ENCODE measurements around the gene HCN2. TPM values are rescaled to one million over a fixed set of nuclear protein-coding genes. Genes with fewer than 3 reads are reported as not detected.

HCN2 gene
- total and polyA plus RNA-seq, 9 of the 15 experiments (the other 6 are each of a cell fraction or from before 2014, with no cell fraction given): 0.29 to 4.2 (median 0.82) TPM; not detected in 2

GRCh38 chr19:642767-643727, 53.4 kb downstream of the HCN2 start:
- peaks cover 35% of the 10 kb centered on the region; the same call in 1 of the 3 replicates for H3K36me3 ChIP-seq (ENCODE audit: control insufficient read depth, insufficient read depth, low read length)
- DNase-seq (ENCODE audit: extremely low read depth in 1 of 4, low spot score in 3 of 4) (peak in 2 of 4 experiments; percentile 41 to 42), ATAC-seq (no peak), FAIRE-seq (no peak)
- H3K79me2 ChIP-seq (ENCODE audit: control insufficient read depth, insufficient read depth, low read length): no peaks in the 10 kb centered on the region
- no peak overlapping the region for H3K4me3 ChIP-seq
- no peak overlapping the region for H3K4me2 ChIP-seq (ENCODE audit: insufficient read depth, low read length)
- no peak overlapping the region for H2AFZ ChIP-seq (ENCODE audit: low read depth, low read length)
- WGBS (ENCODE audit: insufficient coverage, low coverage, missing lambda C conversion rate): 65% methylated on average over 28 of the region's 70 CpGs
- H3K27me3 ChIP-seq (ENCODE audit: control insufficient read depth in 2 of 2, insufficient read depth in 2 of 2, low read length in 2 of 2): no peaks in the 10 kb centered on the region
- no peaks in the 10 kb centered on the region for H3K9me3 ChIP-seq (replicated peaks; ENCODE audit: control insufficient read depth, insufficient read depth, low read depth, low read length)
- BruUV-seq (replicated peaks): no TSS peak
- in situ Hi-C loops (cut with MboI) (no loop called here), intact Hi-C loops (cut with micrococcal nuclease) (no loop called here)
- H4K20me1 ChIP-seq (replicated peaks; ENCODE audit: control insufficient read depth, insufficient read depth, low read length): no peaks in the 10 kb centered on the region
- POLR2A ChIA-PET: interaction anchor here (1.0 kb wide), 1 partner anchor 20 kb away, joined by 3 read pairs; the partner anchor contains the start of gene RNF126
- H3K9ac ChIP-seq (ENCODE audit: insufficient read depth in 1 of 2, low read depth in 2 of 2, low read length in 2 of 2): no peak overlapping the region; a peak in 1 of 4 replicates
- peaks cover 4 to 63% of the 10 kb centered on the region in 2 experiments; a peak in 4 of 5 replicates for H3K4me1 ChIP-seq (replicated peaks in 1 of 2; ENCODE audit: control insufficient read depth in 2 of 2, insufficient read depth in 2 of 2, low read length in 2 of 2)
- CTCF ChIA-PET (ENCODE audit: low intra/inter-chr PET ratio): no interaction called here
- no peaks in the 10 kb centered on the region for H3K9me1 ChIP-seq (ENCODE audit: control insufficient read depth, insufficient read depth, low read length)
- H3K27ac ChIP-seq (ENCODE audit: extremely low read depth, low read depth, low read length): no peak overlapping the region
- TF ChIP-seq ZBTB7A (IDR thresholded peaks at IDR 0.05; ENCODE audit: borderline replicate concordance, control insufficient read depth, low read depth, low read length): 0 out of 2 replicates have a peak, but pooled peaks have one; percentile 20
- TF ChIP-seq EGR1 (conservative IDR thresholded peaks at IDR 0.05): peak; percentile 48
- no peak for TF ChIP-seq RAD51 (IDR thresholded peaks at IDR 0.05; ENCODE audit: borderline replicate concordance, low read depth)
- TF ChIP-seq ZBTB33 (CRISPR knock-in tag; IDR thresholded peaks at IDR 0.05): peak; percentile 80
- no peak for TF ChIP-seq ZNF280B (CRISPR knock-in tag; IDR thresholded peaks at IDR 0.05)
- TF ChIP-seq ZNF696 (CRISPR knock-in tag; conservative IDR thresholded peaks at IDR 0.05): no peak
- no peak for TF ChIP-seq ZNF699 (CRISPR knock-in tag; IDR thresholded peaks at IDR 0.05; ENCODE audit: insufficient replicate concordance)
- TF ChIP-seq FOXO4 (CRISPR knock-in tag; IDR thresholded peaks at IDR 0.05): no peak
- peak; percentile 32; the same call in 1 of the 2 replicates for TF ChIP-seq HNRNPL (IDR thresholded peaks at IDR 0.05; ENCODE audit: low read depth, low read length)
- no peak for TF ChIP-seq NR4A1 (CRISPR knock-in tag; IDR thresholded peaks at IDR 0.05)
- TF ChIP-seq NR4A1 (tag; IDR thresholded peaks at IDR 0.05): no peak
- no peak for TF ChIP-seq ILK (tag; IDR thresholded peaks at IDR 0.05; ENCODE audit: borderline replicate concordance, low read depth)
- no peak for TF ChIP-seq HNRNPLL (IDR thresholded peaks at IDR 0.05; ENCODE audit: low read depth, low read length, poor library complexity, severe bottlenecking)
